ENCODE measurements around the gene BAHCC1.

The BAHCC1 gene

GRCh38 chr17:81384929-81385319, 10.3 kb upstream of the BAHCC1 start:
- no peak for DNase-seq (ENCODE audit: low read depth in 2 of 2)
- TF ChIP-seq CTCF (IDR thresholded peaks at IDR 0.05; ENCODE audit: low read depth, low read length) = no peak
- no peak overlapping the region for H3K4me3 ChIP-seq (replicated peaks in 1 of 2; ENCODE audit: low read depth in 2 of 2, low read length in 2 of 2)

DNA sequence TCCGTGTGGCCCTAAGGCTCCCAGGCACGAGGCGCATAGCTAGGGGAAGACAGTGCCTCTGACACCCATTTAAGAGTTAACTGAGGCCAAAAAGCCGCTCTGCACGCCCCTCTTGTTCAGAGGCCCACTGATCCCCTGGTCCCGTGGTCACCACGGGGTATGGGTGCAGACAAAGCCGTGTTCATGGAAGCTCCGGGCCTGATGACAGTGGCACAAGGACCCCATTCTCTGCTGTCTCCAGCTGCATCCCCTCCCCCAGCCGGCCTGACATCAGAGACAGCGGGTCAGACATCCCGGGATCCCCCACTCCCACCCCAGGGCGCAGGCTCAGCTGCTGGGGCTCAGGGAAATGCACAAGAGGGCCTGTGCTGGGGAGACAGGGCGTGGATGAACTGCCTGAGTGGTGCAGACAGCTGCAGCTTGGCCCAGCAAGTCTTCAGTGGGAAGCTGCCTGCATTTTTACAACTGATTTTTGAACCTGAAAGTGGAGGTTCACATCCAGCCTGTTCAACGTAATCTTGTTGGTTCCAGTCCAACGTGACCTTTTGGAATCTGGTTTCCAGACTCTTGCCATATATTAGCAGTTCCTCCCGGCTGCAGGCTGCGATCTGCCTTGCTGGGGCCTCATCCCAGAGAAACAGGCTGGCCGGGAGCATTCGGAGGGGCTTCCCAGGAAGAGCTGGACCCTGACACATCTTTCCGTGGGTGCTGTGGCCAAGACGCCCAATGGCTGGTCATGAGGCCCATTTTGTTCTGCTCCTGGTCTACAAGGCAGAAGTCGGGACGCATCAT, 9.7 kb upstream of the BAHCC1 start:
- DNase-seq (ENCODE audit: low read depth in 2 of 2) = peak in 1 of 2 donors; percentile 40
- no peak for TF ChIP-seq CTCF (IDR thresholded peaks at IDR 0.05; ENCODE audit: low read depth, low read length)
- H3K4me3 ChIP-seq (replicated peaks in 1 of 2; ENCODE audit: low read depth in 2 of 2, low read length in 2 of 2) = no peak overlapping the region

DNA sequence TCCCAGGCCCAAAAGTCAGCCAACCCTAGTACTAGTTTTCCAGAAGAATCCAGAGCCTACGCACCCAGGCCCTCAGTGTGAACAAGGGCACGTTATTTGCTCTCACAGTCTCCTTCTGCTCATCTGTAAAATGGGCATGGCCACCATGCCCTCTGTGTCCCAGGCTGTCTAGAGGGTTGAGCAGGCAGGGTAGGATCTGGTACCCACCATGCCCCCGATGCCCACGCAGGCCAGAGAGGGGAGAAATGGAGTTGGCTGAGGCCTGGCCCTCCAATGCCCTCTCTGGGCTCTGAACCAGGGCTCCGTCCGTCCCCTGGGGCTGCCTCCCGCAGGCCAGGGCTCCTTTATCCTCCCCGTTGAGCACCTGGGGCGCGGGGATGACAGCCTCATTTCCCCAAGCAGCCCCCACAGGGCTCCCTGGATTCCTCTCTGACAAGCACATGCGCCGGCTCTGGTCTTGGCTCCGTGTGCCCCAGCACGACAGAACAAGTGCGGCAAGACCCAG, 9.1 kb upstream of the BAHCC1 start:
- H3K4me3 ChIP-seq (replicated peaks in 1 of 2; ENCODE audit: low read depth in 2 of 2, low read length in 2 of 2) = peak overlapping the region; percentile 11 to 66
- TF ChIP-seq CTCF (IDR thresholded peaks at IDR 0.05; ENCODE audit: low read depth, low read length) = no peak
- DNase-seq (ENCODE audit: low read depth in 2 of 2) = no peak

- DNase-seq (ENCODE audit: low read depth in 2 of 2) = no peak
- H3K4me3 ChIP-seq (replicated peaks in 1 of 2; ENCODE audit: low read depth in 2 of 2, low read length in 2 of 2) = peak overlapping the region; percentile 64 to 66
- no peak for TF ChIP-seq CTCF (IDR thresholded peaks at IDR 0.05; ENCODE audit: low read depth, low read length)
Observed at GRCh38 chr17:81386646-81387099, 8.6 kb upstream of the BAHCC1 start.

- H3K4me3 ChIP-seq (replicated peaks in 1 of 2; ENCODE audit: low read depth in 2 of 2, low read length in 2 of 2) = peak overlapping the region; percentile 64 to 66
- no peak for TF ChIP-seq CTCF (IDR thresholded peaks at IDR 0.05; ENCODE audit: low read depth, low read length)
- DNase-seq (ENCODE audit: low read depth in 2 of 2) = peak; percentile 47 to 70
Observed at GRCh38 chr17:81387100-81388090, 7.9 kb upstream of the BAHCC1 start.

GRCh38 chr17:81388091-81388611, 7.1 kb upstream of the BAHCC1 start:
- TF ChIP-seq CTCF (IDR thresholded peaks at IDR 0.05; ENCODE audit: low read depth, low read length) = no peak
- DNase-seq (ENCODE audit: low read depth in 2 of 2) = no peak
- no peak overlapping the region for H3K4me3 ChIP-seq (replicated peaks in 1 of 2; ENCODE audit: low read depth in 2 of 2, low read length in 2 of 2)
